Measurements from ENCODE around the gene PLAC8L1. TPM values are rescaled to one million over a fixed set of nuclear protein-coding genes. Genes with fewer than 3 reads are reported as not detected.

The PLAC8L1 gene
- total and polyA plus RNA-seq, 2 of the 8 experiments (the other 6 are each of a cell fraction or from before 2014, with no cell fraction given): 0.42 TPM; not detected in 1

DNA sequence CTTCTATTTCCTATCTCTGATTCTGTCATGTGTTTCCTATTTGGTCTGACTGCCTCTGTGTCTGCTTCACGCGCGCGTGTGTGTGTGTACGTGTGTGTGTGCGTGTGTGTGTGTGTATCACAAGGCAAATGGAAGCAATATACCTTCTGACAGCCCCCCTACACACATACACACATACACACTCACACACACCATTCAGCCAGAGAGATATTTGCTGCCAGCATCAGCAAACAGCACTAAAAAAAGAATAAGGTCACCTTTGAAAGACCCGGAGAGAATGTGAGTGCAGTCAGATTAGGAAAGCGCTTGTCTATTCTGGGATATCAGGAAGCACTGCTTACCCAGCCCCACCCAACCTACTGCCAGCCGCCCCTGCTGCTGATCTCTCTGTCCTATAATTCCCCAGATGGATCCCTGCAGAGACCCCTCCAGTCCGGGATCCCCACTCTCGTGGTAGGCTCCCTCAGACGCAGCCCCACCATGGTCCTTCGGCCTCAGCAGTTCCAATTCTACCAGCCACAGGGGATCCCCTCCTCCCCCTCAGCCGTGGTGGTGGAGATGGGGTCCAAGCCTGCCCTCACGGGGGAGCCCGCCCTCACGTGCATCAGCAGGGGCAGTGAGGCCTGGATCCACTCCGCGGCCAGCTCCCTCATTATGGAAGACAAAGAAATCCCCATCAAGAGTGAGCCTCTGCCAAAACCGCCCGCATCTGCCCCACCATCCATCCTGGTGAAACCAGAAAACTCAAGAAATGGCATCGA lies 45.7 kb downstream of the PLAC8L1 start (continued):
- TF ChIP-seq, protein P1, sequence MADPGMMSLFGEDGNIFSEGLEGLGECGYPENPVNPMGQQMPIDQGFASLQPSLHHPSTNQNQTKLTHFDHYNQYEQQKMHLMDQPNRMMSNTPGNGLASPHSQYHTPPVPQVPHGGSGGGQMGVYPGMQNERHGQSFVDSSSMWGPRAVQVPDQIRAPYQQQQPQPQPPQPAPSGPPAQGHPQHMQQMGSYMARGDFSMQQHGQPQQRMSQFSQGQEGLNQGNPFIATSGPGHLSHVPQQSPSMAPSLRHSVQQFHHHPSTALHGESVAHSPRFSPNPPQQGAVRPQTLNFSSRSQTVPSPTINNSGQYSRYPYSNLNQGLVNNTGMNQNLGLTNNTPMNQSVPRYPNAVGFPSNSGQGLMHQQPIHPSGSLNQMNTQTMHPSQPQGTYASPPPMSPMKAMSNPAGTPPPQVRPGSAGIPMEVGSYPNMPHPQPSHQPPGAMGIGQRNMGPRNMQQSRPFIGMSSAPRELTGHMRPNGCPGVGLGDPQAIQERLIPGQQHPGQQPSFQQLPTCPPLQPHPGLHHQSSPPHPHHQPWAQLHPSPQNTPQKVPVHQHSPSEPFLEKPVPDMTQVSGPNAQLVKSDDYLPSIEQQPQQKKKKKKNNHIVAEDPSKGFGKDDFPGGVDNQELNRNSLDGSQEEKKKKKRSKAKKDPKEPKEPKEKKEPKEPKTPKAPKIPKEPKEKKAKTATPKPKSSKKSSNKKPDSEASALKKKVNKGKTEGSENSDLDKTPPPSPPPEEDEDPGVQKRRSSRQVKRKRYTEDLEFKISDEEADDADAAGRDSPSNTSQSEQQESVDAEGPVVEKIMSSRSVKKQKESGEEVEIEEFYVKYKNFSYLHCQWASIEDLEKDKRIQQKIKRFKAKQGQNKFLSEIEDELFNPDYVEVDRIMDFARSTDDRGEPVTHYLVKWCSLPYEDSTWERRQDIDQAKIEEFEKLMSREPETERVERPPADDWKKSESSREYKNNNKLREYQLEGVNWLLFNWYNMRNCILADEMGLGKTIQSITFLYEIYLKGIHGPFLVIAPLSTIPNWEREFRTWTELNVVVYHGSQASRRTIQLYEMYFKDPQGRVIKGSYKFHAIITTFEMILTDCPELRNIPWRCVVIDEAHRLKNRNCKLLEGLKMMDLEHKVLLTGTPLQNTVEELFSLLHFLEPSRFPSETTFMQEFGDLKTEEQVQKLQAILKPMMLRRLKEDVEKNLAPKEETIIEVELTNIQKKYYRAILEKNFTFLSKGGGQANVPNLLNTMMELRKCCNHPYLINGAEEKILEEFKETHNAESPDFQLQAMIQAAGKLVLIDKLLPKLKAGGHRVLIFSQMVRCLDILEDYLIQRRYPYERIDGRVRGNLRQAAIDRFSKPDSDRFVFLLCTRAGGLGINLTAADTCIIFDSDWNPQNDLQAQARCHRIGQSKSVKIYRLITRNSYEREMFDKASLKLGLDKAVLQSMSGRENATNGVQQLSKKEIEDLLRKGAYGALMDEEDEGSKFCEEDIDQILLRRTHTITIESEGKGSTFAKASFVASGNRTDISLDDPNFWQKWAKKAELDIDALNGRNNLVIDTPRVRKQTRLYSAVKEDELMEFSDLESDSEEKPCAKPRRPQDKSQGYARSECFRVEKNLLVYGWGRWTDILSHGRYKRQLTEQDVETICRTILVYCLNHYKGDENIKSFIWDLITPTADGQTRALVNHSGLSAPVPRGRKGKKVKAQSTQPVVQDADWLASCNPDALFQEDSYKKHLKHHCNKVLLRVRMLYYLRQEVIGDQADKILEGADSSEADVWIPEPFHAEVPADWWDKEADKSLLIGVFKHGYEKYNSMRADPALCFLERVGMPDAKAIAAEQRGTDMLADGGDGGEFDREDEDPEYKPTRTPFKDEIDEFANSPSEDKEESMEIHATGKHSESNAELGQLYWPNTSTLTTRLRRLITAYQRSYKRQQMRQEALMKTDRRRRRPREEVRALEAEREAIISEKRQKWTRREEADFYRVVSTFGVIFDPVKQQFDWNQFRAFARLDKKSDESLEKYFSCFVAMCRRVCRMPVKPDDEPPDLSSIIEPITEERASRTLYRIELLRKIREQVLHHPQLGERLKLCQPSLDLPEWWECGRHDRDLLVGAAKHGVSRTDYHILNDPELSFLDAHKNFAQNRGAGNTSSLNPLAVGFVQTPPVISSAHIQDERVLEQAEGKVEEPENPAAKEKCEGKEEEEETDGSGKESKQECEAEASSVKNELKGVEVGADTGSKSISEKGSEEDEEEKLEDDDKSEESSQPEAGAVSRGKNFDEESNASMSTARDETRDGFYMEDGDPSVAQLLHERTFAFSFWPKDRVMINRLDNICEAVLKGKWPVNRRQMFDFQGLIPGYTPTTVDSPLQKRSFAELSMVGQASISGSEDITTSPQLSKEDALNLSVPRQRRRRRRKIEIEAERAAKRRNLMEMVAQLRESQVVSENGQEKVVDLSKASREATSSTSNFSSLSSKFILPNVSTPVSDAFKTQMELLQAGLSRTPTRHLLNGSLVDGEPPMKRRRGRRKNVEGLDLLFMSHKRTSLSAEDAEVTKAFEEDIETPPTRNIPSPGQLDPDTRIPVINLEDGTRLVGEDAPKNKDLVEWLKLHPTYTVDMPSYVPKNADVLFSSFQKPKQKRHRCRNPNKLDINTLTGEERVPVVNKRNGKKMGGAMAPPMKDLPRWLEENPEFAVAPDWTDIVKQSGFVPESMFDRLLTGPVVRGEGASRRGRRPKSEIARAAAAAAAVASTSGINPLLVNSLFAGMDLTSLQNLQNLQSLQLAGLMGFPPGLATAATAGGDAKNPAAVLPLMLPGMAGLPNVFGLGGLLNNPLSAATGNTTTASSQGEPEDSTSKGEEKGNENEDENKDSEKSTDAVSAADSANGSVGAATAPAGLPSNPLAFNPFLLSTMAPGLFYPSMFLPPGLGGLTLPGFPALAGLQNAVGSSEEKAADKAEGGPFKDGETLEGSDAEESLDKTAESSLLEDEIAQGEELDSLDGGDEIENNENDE (IDR thresholded peaks at IDR 0.05; ENCODE audit: insufficient replicate concordance, low read length): no peak
- TF ChIP-seq TAF7 (optimal IDR thresholded peaks at IDR 0.05; ENCODE audit: borderline replicate concordance, low read depth, low read length) (no peak), JUN (IDR thresholded peaks at IDR 0.05; ENCODE audit: low read depth, low read length) (no peak)

Data from H1 (cell line).